ENCODE measurements around the gene CDH24. TPM values are rescaled to one million over a fixed set of nuclear protein-coding genes. Genes with fewer than 3 reads are reported as not detected.

Gene CDH24
- total and polyA plus RNA-seq, 2 of the 13 experiments (the other 11 are each of a cell fraction or from before 2014, with no cell fraction given) = 0.69 to 0.99 TPM

DNA sequence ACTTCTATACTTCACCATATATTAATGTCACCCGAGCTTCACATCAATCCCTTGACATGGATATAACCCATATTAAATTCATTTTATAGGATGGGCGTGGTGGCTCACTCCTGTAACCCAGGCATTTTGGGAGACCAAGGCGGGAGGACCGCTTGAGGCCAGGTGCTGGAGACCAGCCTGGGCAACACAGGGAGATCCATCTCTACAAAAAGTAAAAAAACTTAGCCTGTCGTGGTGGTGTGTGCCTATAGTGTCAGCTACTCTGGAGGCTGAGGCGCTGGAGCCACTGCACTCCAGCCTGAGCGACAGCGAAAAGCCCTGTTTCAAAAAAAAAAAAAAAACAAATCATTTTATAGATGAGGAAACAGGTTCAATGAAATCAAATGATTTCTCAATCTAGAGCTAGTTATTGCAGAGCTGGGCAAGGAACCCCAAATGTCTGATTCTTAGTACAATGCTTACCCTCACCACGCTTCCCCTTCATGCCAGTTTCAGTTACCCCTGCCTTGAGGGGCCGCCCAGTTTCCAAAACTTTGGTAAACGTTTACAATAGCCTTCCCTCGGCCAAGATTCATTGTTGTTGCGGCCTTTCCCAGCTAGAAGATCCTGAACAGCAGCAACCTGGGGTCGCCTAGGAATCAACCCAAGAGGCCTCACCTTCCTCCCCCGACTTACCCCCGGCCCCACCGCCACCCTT, 23.4 kb downstream of the CDH24 start (continued):
- TF ChIP-seq HMG20B (CRISPR knock-in tag; conservative IDR thresholded peaks at IDR 0.05) = no peak
- TF ChIP-seq, protein P1, sequence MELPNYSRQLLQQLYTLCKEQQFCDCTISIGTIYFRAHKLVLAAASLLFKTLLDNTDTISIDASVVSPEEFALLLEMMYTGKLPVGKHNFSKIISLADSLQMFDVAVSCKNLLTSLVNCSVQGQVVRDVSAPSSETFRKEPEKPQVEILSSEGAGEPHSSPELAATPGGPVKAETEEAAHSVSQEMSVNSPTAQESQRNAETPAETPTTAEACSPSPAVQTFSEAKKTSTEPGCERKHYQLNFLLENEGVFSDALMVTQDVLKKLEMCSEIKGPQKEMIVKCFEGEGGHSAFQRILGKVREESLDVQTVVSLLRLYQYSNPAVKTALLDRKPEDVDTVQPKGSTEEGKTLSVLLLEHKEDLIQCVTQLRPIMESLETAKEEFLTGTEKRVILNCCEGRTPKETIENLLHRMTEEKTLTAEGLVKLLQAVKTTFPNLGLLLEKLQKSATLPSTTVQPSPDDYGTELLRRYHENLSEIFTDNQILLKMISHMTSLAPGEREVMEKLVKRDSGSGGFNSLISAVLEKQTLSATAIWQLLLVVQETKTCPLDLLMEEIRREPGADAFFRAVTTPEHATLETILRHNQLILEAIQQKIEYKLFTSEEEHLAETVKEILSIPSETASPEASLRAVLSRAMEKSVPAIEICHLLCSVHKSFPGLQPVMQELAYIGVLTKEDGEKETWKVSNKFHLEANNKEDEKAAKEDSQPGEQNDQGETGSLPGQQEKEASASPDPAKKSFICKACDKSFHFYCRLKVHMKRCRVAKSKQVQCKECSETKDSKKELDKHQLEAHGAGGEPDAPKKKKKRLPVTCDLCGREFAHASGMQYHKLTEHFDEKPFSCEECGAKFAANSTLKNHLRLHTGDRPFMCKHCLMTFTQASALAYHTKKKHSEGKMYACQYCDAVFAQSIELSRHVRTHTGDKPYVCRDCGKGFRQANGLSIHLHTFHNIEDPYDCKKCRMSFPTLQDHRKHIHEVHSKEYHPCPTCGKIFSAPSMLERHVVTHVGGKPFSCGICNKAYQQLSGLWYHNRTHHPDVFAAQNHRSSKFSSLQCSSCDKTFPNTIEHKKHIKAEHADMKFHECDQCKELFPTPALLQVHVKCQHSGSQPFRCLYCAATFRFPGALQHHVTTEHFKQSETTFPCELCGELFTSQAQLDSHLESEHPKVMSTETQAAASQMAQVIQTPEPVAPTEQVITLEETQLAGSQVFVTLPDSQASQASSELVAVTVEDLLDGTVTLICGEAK (IDR thresholded peaks at IDR 0.05) = no peak
- TF ChIP-seq, protein P1 (CRISPR knock-in tag; IDR thresholded peaks at IDR 0.05) = no peak
- no peak for TF ChIP-seq PAF1 (CRISPR knock-in tag; IDR thresholded peaks at IDR 0.05)
- TF ChIP-seq, protein P2, sequence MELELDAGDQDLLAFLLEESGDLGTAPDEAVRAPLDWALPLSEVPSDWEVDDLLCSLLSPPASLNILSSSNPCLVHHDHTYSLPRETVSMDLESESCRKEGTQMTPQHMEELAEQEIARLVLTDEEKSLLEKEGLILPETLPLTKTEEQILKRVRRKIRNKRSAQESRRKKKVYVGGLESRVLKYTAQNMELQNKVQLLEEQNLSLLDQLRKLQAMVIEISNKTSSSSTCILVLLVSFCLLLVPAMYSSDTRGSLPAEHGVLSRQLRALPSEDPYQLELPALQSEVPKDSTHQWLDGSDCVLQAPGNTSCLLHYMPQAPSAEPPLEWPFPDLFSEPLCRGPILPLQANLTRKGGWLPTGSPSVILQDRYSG (CRISPR knock-in tag; IDR thresholded peaks at IDR 0.05) = no peak
- TF ChIP-seq ZNF30 (CRISPR knock-in tag; IDR thresholded peaks at IDR 0.05) = 0 out of 2 replicates have a peak, but pooled peaks have one; percentile 25
- no peak for TF ChIP-seq GATAD1 (CRISPR knock-in tag; IDR thresholded peaks at IDR 0.05)
- TF ChIP-seq ATF1 (CRISPR knock-in tag; IDR thresholded peaks at IDR 0.05) = no peak
- TF ChIP-seq, protein P3, sequence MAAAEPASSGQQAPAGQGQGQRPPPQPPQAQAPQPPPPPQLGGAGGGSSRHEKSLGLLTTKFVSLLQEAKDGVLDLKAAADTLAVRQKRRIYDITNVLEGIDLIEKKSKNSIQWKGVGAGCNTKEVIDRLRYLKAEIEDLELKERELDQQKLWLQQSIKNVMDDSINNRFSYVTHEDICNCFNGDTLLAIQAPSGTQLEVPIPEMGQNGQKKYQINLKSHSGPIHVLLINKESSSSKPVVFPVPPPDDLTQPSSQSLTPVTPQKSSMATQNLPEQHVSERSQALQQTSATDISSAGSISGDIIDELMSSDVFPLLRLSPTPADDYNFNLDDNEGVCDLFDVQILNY (CRISPR knock-in tag; conservative IDR thresholded peaks at IDR 0.05) = no peak
- TF ChIP-seq, protein P4, sequence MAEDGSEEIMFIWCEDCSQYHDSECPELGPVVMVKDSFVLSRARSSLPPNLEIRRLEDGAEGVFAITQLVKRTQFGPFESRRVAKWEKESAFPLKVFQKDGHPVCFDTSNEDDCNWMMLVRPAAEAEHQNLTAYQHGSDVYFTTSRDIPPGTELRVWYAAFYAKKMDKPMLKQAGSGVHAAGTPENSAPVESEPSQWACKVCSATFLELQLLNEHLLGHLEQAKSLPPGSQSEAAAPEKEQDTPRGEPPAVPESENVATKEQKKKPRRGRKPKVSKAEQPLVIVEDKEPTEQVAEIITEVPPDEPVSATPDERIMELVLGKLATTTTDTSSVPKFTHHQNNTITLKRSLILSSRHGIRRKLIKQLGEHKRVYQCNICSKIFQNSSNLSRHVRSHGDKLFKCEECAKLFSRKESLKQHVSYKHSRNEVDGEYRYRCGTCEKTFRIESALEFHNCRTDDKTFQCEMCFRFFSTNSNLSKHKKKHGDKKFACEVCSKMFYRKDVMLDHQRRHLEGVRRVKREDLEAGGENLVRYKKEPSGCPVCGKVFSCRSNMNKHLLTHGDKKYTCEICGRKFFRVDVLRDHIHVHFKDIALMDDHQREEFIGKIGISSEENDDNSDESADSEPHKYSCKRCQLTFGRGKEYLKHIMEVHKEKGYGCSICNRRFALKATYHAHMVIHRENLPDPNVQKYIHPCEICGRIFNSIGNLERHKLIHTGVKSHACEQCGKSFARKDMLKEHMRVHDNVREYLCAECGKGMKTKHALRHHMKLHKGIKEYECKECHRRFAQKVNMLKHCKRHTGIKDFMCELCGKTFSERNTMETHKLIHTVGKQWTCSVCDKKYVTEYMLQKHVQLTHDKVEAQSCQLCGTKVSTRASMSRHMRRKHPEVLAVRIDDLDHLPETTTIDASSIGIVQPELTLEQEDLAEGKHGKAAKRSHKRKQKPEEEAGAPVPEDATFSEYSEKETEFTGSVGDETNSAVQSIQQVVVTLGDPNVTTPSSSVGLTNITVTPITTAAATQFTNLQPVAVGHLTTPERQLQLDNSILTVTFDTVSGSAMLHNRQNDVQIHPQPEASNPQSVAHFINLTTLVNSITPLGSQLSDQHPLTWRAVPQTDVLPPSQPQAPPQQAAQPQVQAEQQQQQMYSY (CRISPR knock-in tag; IDR thresholded peaks at IDR 0.05) = no peak
- TF ChIP-seq, protein P5, sequence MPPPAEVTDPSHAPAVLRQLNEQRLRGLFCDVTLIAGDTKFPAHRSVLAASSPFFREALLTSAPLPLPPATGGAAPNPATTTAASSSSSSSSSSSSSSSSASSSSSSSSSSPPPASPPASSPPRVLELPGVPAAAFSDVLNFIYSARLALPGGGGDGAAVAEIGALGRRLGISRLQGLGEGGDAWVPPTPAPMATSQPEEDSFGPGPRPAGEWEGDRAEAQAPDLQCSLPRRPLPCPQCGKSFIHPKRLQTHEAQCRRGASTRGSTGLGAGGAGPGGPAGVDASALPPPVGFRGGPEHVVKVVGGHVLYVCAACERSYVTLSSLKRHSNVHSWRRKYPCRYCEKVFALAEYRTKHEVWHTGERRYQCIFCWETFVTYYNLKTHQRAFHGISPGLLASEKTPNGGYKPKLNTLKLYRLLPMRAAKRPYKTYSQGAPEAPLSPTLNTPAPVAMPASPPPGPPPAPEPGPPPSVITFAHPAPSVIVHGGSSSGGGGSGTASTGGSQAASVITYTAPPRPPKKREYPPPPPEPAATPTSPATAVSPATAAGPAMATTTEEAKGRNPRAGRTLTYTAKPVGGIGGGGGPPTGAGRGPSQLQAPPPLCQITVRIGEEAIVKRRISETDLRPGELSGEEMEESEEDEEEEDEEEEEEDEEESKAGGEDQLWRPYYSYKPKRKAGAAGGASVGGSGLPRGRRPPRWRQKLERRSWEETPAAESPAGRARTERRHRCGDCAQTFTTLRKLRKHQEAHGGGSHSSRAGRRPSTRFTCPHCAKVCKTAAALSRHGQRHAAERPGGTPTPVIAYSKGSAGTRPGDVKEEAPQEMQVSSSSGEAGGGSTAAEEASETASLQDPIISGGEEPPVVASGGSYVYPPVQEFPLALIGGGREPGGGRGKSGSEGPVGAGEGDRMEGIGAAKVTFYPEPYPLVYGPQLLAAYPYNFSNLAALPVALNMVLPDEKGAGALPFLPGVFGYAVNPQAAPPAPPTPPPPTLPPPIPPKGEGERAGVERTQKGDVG (CRISPR knock-in tag; IDR thresholded peaks at IDR 0.05; ENCODE audit: borderline replicate concordance) = peak; percentile 89; the same call in 1 of the 2 replicates
